PC-3 (cell line): ENCODE data around the gene CHN1.

ENCODE experiments used
- EZH2 ChIP-seq: fragments of 300-600 bp; sonication (generic); IDR thresholded peaks from one replicate; pipeline ENCODE4 v1.6.1; 2017; ENCODE audit warnings: antibody characterized with exemption, mild to moderate bottlenecking, low read length; ENCODE audit not compliant: unreplicated experiment
- TF ChIP-seq, protein P1 (sequence below): fragments of 300-600 bp; sonication (generic); conservative IDR thresholded peaks from 2 replicates; pipeline ENCODE4 v1.5.1; 2017; ENCODE audit warnings: antibody characterized with exemption, low read depth, mild to moderate bottlenecking, low read length

GRCh38 chr2:174753038-174753633 is 252.0 kb downstream of the CHN1 start:
- TF ChIP-seq, protein P1, sequence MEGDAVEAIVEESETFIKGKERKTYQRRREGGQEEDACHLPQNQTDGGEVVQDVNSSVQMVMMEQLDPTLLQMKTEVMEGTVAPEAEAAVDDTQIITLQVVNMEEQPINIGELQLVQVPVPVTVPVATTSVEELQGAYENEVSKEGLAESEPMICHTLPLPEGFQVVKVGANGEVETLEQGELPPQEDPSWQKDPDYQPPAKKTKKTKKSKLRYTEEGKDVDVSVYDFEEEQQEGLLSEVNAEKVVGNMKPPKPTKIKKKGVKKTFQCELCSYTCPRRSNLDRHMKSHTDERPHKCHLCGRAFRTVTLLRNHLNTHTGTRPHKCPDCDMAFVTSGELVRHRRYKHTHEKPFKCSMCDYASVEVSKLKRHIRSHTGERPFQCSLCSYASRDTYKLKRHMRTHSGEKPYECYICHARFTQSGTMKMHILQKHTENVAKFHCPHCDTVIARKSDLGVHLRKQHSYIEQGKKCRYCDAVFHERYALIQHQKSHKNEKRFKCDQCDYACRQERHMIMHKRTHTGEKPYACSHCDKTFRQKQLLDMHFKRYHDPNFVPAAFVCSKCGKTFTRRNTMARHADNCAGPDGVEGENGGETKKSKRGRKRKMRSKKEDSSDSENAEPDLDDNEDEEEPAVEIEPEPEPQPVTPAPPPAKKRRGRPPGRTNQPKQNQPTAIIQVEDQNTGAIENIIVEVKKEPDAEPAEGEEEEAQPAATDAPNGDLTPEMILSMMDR = no peak
- TF ChIP-seq EZH2 = no peak
